ENCODE results near the gene ORM2. TPM values are rescaled to one million over a fixed set of nuclear protein-coding genes. Genes with fewer than 3 reads are reported as not detected.
A peak's percentile ranks its signal among the peaks of the same experiment; 100 is the strongest.

ORM2 gene
- polyA plus RNA-seq, 3 donors, result 0.30 to 0.33 TPM; not detected in 1

DNA sequence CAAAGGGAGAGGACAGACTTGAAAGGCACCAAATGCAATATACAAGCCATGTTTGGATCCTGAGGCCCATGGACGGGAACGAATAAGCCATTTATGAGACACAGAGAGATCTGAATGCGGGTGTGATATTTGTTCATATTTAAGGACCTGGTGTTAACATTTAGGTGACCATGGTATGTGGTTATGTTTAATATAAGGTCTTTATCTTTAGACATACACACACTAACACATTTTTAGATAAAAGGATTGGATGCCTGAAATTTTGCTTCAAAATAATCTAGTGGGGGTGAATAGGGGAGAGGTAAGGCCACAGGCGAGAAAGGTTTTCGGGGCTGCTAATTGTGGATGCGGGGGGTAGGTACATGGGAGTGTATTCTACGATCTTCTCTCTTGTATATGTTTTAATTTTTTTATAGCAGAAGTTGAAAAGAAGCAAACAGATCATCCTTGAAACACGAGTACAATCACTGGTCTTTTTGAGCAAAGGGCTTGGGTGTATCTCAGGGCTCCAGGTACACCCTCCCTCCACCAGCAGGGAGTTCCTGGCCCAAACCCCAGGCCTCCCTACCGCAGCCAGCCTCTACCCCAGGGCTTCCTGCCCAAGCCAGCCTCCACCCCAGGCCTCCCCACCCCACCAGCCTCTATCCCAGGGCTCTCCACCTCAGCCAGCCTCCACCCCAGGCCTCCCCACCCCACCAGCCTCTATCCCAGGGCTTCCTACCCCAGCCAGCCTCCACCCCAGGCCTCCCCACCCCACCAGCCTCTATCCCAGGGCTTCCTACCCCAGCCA lies 45.9 kb downstream of the ORM2 start:
- Mint-ChIP-seq H3K27ac (peak overlapping the region; percentile 77 to 99 (median 97)), H3K4me3 (no peak overlapping the region), H3K4me1 (peaks cover 88% of the 10 kb centered on the region), H3K9me3 (no peaks in the 10 kb centered on the region), H3K27me3 (ENCODE audit: low read depth in 3 of 3) (peaks cover 0 to 2% (median 0%) of the 10 kb centered on the region in 3 donors), H3K36me3 (peaks cover 81 to 91% of the 10 kb centered on the region in 2 donors)
- no peaks in the 10 kb centered on the region for H3K9me3 ChIP-seq (replicated peaks in 1 of 2; ENCODE audit: control insufficient read depth in 1 of 2, insufficient read depth in 1 of 2, low read length in 2 of 2)
- TF ChIP-seq, protein P1, sequence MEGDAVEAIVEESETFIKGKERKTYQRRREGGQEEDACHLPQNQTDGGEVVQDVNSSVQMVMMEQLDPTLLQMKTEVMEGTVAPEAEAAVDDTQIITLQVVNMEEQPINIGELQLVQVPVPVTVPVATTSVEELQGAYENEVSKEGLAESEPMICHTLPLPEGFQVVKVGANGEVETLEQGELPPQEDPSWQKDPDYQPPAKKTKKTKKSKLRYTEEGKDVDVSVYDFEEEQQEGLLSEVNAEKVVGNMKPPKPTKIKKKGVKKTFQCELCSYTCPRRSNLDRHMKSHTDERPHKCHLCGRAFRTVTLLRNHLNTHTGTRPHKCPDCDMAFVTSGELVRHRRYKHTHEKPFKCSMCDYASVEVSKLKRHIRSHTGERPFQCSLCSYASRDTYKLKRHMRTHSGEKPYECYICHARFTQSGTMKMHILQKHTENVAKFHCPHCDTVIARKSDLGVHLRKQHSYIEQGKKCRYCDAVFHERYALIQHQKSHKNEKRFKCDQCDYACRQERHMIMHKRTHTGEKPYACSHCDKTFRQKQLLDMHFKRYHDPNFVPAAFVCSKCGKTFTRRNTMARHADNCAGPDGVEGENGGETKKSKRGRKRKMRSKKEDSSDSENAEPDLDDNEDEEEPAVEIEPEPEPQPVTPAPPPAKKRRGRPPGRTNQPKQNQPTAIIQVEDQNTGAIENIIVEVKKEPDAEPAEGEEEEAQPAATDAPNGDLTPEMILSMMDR (IDR thresholded peaks at IDR 0.05), result no peak
- no peaks in the 10 kb centered on the region for H3K27me3 ChIP-seq (ENCODE audit: control insufficient read depth in 2 of 2, insufficient read depth in 2 of 2, low read length in 2 of 2)
- intact Hi-C loops (cut with micrococcal nuclease), result no loop called here
- no peak overlapping the region for H2AFZ ChIP-seq (ENCODE audit: insufficient read depth, low read depth, low read length, poor library complexity, severe bottlenecking)
- peaks cover 86% of the 10 kb centered on the region for H3K79me2 ChIP-seq (ENCODE audit: insufficient read depth, low read length)
- no peak overlapping the region for H3K9ac ChIP-seq (ENCODE audit: insufficient read depth, low read length, poor library complexity, severe bottlenecking)
- H3K4me1 ChIP-seq (ENCODE audit: control insufficient read depth in 1 of 2, insufficient read depth in 2 of 2, low read length in 2 of 2), result peaks cover 88 to 98% of the 10 kb centered on the region in 2 donors
- peaks cover 64 to 83% of the 10 kb centered on the region in 2 donors for H3K36me3 ChIP-seq (replicated peaks in 1 of 2; ENCODE audit: control insufficient read depth in 1 of 2, insufficient read depth in 2 of 2, low read length in 2 of 2)
- H3K4me2 ChIP-seq (replicated peaks; ENCODE audit: extremely low read depth, low read length, poor library complexity, severe bottlenecking), result no peak overlapping the region
- H3K4me3 ChIP-seq (replicated peaks in 1 of 3; ENCODE audit: low read depth in 2 of 3, low read length in 3 of 3), result no peak overlapping the region
- peaks cover 46% of the 10 kb centered on the region for H4K20me1 ChIP-seq (ENCODE audit: insufficient read depth, low read length)
- DNase-seq, result no peak
- H3K27ac ChIP-seq (ENCODE audit: low read depth in 1 of 2, low read length in 2 of 2), result peak overlapping the region; percentile 57 to 85
- whole genome bisulfite sequencing (ENCODE audit: insufficient coverage), result no CpG with 5 or more reads among the region's 9 CpGs

DNA sequence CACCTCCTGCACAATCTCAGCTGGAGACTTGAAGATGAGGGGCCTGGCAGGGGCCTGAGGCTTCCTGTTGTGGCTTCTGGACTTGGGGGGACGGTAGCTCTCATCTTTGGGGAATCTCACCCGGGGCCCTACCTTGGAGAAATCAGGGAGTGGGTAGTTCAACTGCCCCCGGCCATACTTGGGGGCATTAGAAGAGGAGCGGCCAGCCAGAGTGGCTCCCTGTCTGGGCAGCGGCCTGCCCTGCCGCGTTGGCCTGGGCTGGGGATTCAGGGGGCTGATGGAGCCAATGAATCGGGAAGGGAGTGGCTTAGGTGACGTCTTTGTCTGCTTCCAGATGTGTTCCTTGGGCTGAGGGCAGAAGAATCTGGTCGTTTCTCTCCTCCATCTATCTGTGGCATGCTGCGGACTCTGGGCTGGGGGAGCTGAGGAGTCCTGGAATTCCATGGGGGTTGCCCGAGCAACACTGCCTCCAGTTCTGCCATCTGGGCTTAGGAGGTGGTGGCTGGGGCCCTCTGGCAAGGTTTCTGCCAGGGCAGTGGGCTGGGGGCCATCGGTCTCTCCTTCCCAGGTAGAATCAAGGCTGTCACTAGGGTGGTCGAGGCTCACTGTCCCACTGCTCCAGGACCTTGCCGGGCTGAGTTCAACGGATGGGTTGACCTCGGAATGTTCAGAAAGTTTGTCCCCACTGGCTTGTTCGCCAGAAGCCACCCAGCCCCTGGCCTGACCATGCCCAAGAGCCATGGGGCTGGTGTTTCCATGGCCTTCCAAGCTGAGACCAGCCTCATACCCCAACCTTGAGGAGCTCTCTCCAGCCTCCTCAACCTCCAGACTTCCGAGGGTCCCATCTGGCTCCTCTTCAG lies 47.1 kb downstream of the ORM2 start:
- no peak for DNase-seq
- H3K27me3 ChIP-seq (ENCODE audit: control insufficient read depth in 2 of 2, insufficient read depth in 2 of 2, low read length in 2 of 2), result no peaks in the 10 kb centered on the region
- TF ChIP-seq, protein P1 (IDR thresholded peaks at IDR 0.05), result no peak
- H3K4me1 Mint-ChIP-seq, result peaks cover 79% of the 10 kb centered on the region
- 88% methylated on average over 17 of the region's 19 CpGs for WGBS (ENCODE audit: insufficient coverage)
- peaks cover 81 to 95% of the 10 kb centered on the region in 2 donors for H3K4me1 ChIP-seq (ENCODE audit: control insufficient read depth in 1 of 2, insufficient read depth in 2 of 2, low read length in 2 of 2)
- peak overlapping the region; percentile 79 to 88 (median 84) for H3K27ac Mint-ChIP-seq
- H3K27ac ChIP-seq (ENCODE audit: low read depth in 1 of 2, low read length in 2 of 2), result peak overlapping the region; percentile 62 to 78
- no peak overlapping the region for H2AFZ ChIP-seq (ENCODE audit: insufficient read depth, low read depth, low read length, poor library complexity, severe bottlenecking)
- no peak overlapping the region for H3K4me3 ChIP-seq (replicated peaks in 1 of 3; ENCODE audit: low read depth in 2 of 3, low read length in 3 of 3)
- peaks cover 55% of the 10 kb centered on the region for H4K20me1 ChIP-seq (ENCODE audit: insufficient read depth, low read length)
- no peaks in the 10 kb centered on the region for H3K9me3 Mint-ChIP-seq
- peak overlapping the region; percentile 18 for H3K9ac ChIP-seq (ENCODE audit: insufficient read depth, low read length, poor library complexity, severe bottlenecking)
- peaks cover 79 to 90% of the 10 kb centered on the region in 2 donors for H3K36me3 Mint-ChIP-seq
- H3K9me3 ChIP-seq (replicated peaks in 1 of 2; ENCODE audit: control insufficient read depth in 1 of 2, insufficient read depth in 1 of 2, low read length in 2 of 2), result no peaks in the 10 kb centered on the region
- no peak overlapping the region for H3K4me2 ChIP-seq (replicated peaks; ENCODE audit: extremely low read depth, low read length, poor library complexity, severe bottlenecking)
- H3K4me3 Mint-ChIP-seq, result no peak overlapping the region
- peaks cover 66 to 83% of the 10 kb centered on the region in 2 donors for H3K36me3 ChIP-seq (replicated peaks in 1 of 2; ENCODE audit: control insufficient read depth in 1 of 2, insufficient read depth in 2 of 2, low read length in 2 of 2)
- peaks cover 0 to 2% (median 0%) of the 10 kb centered on the region in 3 donors for H3K27me3 Mint-ChIP-seq (ENCODE audit: low read depth in 3 of 3)
- intact Hi-C loops (cut with micrococcal nuclease), result no loop called here
- peaks cover 86% of the 10 kb centered on the region for H3K79me2 ChIP-seq (ENCODE audit: insufficient read depth, low read length)

Measured in CD14-positive monocyte (primary cell).